Lower leg skin (tissue), 3 donors: Measurements from ENCODE around the gene RAB15.

ENCODE experiments used
- CTCF ChIP-seq, 3 donors: fragments of 450-650 bp; IDR thresholded peaks; one replicate each; pipeline ENCODE4 v1.5.1; 2016; ENCODE audit warnings: antibody characterized with exemption in 3 of 3, mild to moderate bottlenecking in 3 of 3, moderate library complexity in 2 of 3
- POLR2A ChIP-seq, 2 donors: fragments of 450-650 bp; IDR thresholded peaks; one replicate each; pipeline ENCODE4 v1.6.1; 2016 to 2017; ENCODE audit warnings: antibody characterized with exemption in 2 of 2, mild to moderate bottlenecking in 1 of 2, moderate library complexity in 1 of 2

GRCh38 chr14:64960762-64961276 lies 11.3 kb downstream of the RAB15 start:
- TF ChIP-seq CTCF (IDR thresholded peaks at IDR 0.05) (no peak), POLR2A (IDR thresholded peaks at IDR 0.05) (no peak)
